DND-41 (cell line): ENCODE data around the gene TMPRSS4.

ENCODE experiments used
- ATAC-seq: fragments of 200-7000 bp; cut with Tn5 transposase; 3 replicates; pipeline ENCODE4 v1.9.1; 2021; ENCODE audit warnings: low read depth; ENCODE audit not compliant: insufficient read depth
- DNase-seq: peaks from one replicate; pipeline ENCODE4 v3.0.0-alpha.2; 2020
- H2AFZ ChIP-seq: 2 replicates; pipeline ENCODE4 v1.6.0; 2012; ENCODE audit warnings: low read depth, low read length
- H3K27ac ChIP-seq: 2 replicates; pipeline ENCODE4 v1.5.1; 2012; ENCODE audit warnings: low read length, inconsistent platforms
- H3K27me3 ChIP-seq: fragments of 200-600 bp; sonication (generic); 2 replicates; pipeline ENCODE4 v1.6.0; 2012; ENCODE audit warnings: low read length, mild to moderate bottlenecking, inconsistent platforms; ENCODE audit not compliant: insufficient read depth, poor library complexity
- H3K36me3 ChIP-seq: 2 replicates; pipeline ENCODE4 v1.5.1; 2012; ENCODE audit warnings: low read length, inconsistent platforms; ENCODE audit not compliant: insufficient read depth
- H3K4me1 ChIP-seq: 2 replicates; pipeline ENCODE4 v1.5.1; 2012; ENCODE audit warnings: mild to moderate bottlenecking, low read length; ENCODE audit not compliant: insufficient read depth
- H3K4me2 ChIP-seq: 2 replicates; pipeline ENCODE4 v1.6.0; 2012; ENCODE audit warnings: mild to moderate bottlenecking, moderate library complexity, low read length, inconsistent platforms; ENCODE audit not compliant: insufficient read depth
- H3K4me3 ChIP-seq, 2 experiments: fragments of 200-600 bp in 1 of 2; shearing (Covaris generic) in 1 of 2; 2 replicates each; pipeline ENCODE4 v1.5.1; 2012 to 2016; ENCODE audit warnings: inconsistent platforms in 2 of 2, low read length in 2 of 2, mild to moderate bottlenecking in 2 of 2, low read depth in 1 of 2, moderate library complexity in 1 of 2
- H3K79me2 ChIP-seq: 2 replicates; pipeline ENCODE4 v1.6.0; 2012; ENCODE audit warnings: low read length, inconsistent platforms; ENCODE audit not compliant: insufficient read depth
- H3K9ac ChIP-seq: 2 replicates; pipeline ENCODE4 v1.6.0; 2012; ENCODE audit warnings: low read depth, mild to moderate bottlenecking, inconsistent platforms, low read length, moderate library complexity
- H3K9me3 ChIP-seq: 2 replicates; pipeline ENCODE4 v1.5.1; 2012; ENCODE audit warnings: low read length, moderate library complexity, mild to moderate bottlenecking, inconsistent platforms; ENCODE audit not compliant: insufficient read depth, severe bottlenecking
- H4K20me1 ChIP-seq: 2 replicates; pipeline ENCODE4 v1.6.0; 2012; ENCODE audit warnings: low read length; ENCODE audit not compliant: insufficient read depth
- EZH2 ChIP-seq: IDR thresholded peaks from 3 replicates; pipeline ENCODE4 v1.6.1; 2012; ENCODE audit warnings: borderline replicate concordance, low read depth, mild to moderate bottlenecking, moderate library complexity, low read length, inconsistent platforms; ENCODE audit not compliant: severe bottlenecking
- TF ChIP-seq, protein P1 (sequence below): IDR thresholded peaks from 2 replicates; pipeline ENCODE4 v1.5.1; 2012; ENCODE audit warnings: borderline replicate concordance, low read length, moderate library complexity, mild to moderate bottlenecking; ENCODE audit not compliant: poor library complexity, severe bottlenecking; ENCODE audit errors: extremely low read depth

TMPRSS4 gene

DNA sequence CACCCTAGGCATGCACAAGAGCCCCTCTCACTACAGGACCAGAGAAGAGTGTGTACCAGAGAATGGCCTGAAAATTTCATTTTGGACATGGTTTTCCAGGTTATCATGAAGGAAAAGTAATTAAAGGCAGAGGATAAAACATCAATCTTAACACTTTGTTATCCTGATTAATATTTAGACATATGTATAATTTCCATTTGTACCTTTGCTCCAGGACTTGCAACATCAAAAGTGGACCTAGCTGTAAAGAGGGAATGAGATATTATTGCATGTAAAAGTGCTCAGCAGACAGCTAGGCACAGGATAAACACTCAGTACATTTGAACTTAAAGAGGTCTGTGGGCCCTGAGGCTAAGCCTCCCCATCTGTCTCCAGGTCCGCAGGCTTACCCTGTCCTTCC, 77.8 kb downstream of the TMPRSS4 start:
- ATAC-seq (no peak), DNase-seq (no peak)
- no peak overlapping the region for H3K4me2 ChIP-seq
- H3K27ac ChIP-seq: no peak overlapping the region
- H3K27me3 ChIP-seq: peaks cover 91% of the 10 kb centered on the region
- no peak for TF ChIP-seq EZH2
- TF ChIP-seq, protein P1, sequence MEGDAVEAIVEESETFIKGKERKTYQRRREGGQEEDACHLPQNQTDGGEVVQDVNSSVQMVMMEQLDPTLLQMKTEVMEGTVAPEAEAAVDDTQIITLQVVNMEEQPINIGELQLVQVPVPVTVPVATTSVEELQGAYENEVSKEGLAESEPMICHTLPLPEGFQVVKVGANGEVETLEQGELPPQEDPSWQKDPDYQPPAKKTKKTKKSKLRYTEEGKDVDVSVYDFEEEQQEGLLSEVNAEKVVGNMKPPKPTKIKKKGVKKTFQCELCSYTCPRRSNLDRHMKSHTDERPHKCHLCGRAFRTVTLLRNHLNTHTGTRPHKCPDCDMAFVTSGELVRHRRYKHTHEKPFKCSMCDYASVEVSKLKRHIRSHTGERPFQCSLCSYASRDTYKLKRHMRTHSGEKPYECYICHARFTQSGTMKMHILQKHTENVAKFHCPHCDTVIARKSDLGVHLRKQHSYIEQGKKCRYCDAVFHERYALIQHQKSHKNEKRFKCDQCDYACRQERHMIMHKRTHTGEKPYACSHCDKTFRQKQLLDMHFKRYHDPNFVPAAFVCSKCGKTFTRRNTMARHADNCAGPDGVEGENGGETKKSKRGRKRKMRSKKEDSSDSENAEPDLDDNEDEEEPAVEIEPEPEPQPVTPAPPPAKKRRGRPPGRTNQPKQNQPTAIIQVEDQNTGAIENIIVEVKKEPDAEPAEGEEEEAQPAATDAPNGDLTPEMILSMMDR: no peak
- no peaks in the 10 kb centered on the region for H3K9me3 ChIP-seq
- H2AFZ ChIP-seq: no peak overlapping the region
- H4K20me1 ChIP-seq: peaks cover 12% of the 10 kb centered on the region; the same call in 1 of the 2 replicates
- no peak overlapping the region for H3K4me3 ChIP-seq
- peaks cover 10% of the 10 kb centered on the region for H3K4me1 ChIP-seq
- no peak overlapping the region for H3K9ac ChIP-seq
- H3K79me2 ChIP-seq: no peaks in the 10 kb centered on the region
- no peaks in the 10 kb centered on the region for H3K36me3 ChIP-seq

- Histone ChIP-seq H2AFZ (no peak overlapping the region), H3K36me3 (no peaks in the 10 kb centered on the region), H3K27ac (no peak overlapping the region), H3K4me2 (no peak overlapping the region), H3K27me3 (peaks cover 79% of the 10 kb centered on the region), H3K4me1 (peaks cover 10% of the 10 kb centered on the region), H4K20me1 (0 out of 2 replicates have a peak, but pooled peaks cover 12% of the 10 kb centered on the region), H3K9ac (no peak overlapping the region), H3K9me3 (no peaks in the 10 kb centered on the region), H3K4me3 (no peak overlapping the region), H3K79me2 (no peaks in the 10 kb centered on the region)
- ATAC-seq (no peak), DNase-seq (no peak)
- TF ChIP-seq, protein P1: no peak
- no peak for TF ChIP-seq EZH2
Observed at GRCh38 chr11:118155776-118156530, 79.1 kb downstream of the TMPRSS4 start.

GRCh38 chr11:118156531-118157185, 79.8 kb downstream of the TMPRSS4 start:
- Histone ChIP-seq H4K20me1 (0 out of 2 replicates have a peak, but pooled peaks cover 10% of the 10 kb centered on the region), H3K4me3 (no peak overlapping the region), H3K36me3 (no peaks in the 10 kb centered on the region), H3K9me3 (no peaks in the 10 kb centered on the region), H3K27me3 (peaks cover 79% of the 10 kb centered on the region), H3K79me2 (no peaks in the 10 kb centered on the region), H3K4me2 (no peak overlapping the region), H3K9ac (no peak overlapping the region), H3K4me1 (peaks cover 10% of the 10 kb centered on the region), H2AFZ (no peak overlapping the region), H3K27ac (no peak overlapping the region)
- DNase-seq (no peak), ATAC-seq (0 out of 3 replicates have a peak, but pooled peaks have one; percentile 20)
- TF ChIP-seq, protein P1: no peak
- TF ChIP-seq EZH2: no peak
